ENCODE data around the gene CIB4. TPM values are rescaled to one million over a fixed set of nuclear protein-coding genes. Genes with fewer than 3 reads are reported as not detected.

The CIB4 gene
- total and polyA plus RNA-seq, 2 of the 13 experiments (the other 11 are each of a cell fraction or from before 2014, with no cell fraction given) = not detected

- ChIA-PET CTCF (ENCODE audit: low intra/inter-chr PET ratio, low total read pairs) (no interaction called here), POLR2A (no interaction called here)
- Histone ChIP-seq H3K9me3 (ENCODE audit: low read length) (no peaks in the 10 kb centered on the region), H3K9ac (ENCODE audit: insufficient read depth, low read depth, low read length) (no peak overlapping the region), H3K4me2 (ENCODE audit: low read depth, low read length) (no peak overlapping the region), H2AFZ (ENCODE audit: low read length) (no peak overlapping the region), H3K36me3 (replicated peaks in 1 of 2; ENCODE audit: control insufficient read depth in 1 of 2, insufficient read depth in 2 of 2, low read length in 2 of 2) (no peaks in the 10 kb centered on the region), H3K4me1 (ENCODE audit: insufficient read depth, low read length) (no peaks in the 10 kb centered on the region), H4K20me1 (ENCODE audit: insufficient read depth, low read length) (no peaks in the 10 kb centered on the region), H3K4me3 (replicated peaks in 1 of 3; ENCODE audit: insufficient read depth in 1 of 3, low read depth in 2 of 3, low read length in 3 of 3) (no peak overlapping the region), H3K27me3 (ENCODE audit: control insufficient read depth in 1 of 2, insufficient read depth in 2 of 2, low read length in 2 of 2) (peaks cover 12 to 83% of the 10 kb centered on the region in 2 experiments), H3K79me2 (ENCODE audit: insufficient read depth, low read length) (no peaks in the 10 kb centered on the region), H3K27ac (ENCODE audit: extremely low read length, insufficient read depth, low read length) (no peak overlapping the region)
- in situ Hi-C loops (cut with HindIII; ENCODE audit: extremely low pct_ligation_motif_present, low pct_unique_long_range_greater_than_20kb) = no loop called here
- 10% methylated on average over 5 of the region's 6 CpGs for WGBS (ENCODE audit: low lambda C conversion rate)
- FAIRE-seq = no peak
- no peak for TF ChIP-seq ZNF550 (CRISPR knock-in tag; IDR thresholded peaks at IDR 0.05; ENCODE audit: borderline replicate concordance)
- no peak for TF ChIP-seq ATF1 (CRISPR knock-in tag; IDR thresholded peaks at IDR 0.05)
- TF ChIP-seq ZSCAN5A (CRISPR knock-in tag; IDR thresholded peaks at IDR 0.05; ENCODE audit: borderline replicate concordance) = no peak
- TF ChIP-seq NFATC3 (CRISPR knock-in tag; IDR thresholded peaks at IDR 0.05) = no peak
- TF ChIP-seq CBFB (CRISPR knock-in tag; IDR thresholded peaks at IDR 0.05) = no peak
- TF ChIP-seq BRCA1 (CRISPR knock-in tag; IDR thresholded peaks at IDR 0.05) = no peak
- no peak for TF ChIP-seq IRF9 (CRISPR knock-in tag; IDR thresholded peaks at IDR 0.05; ENCODE audit: borderline replicate concordance)
- intact Hi-C loops (cut with micrococcal nuclease; ENCODE audit: unreplicated experiment) = no loop called here
- ATAC-seq = no peak
- BruUV-seq (replicated peaks) = no TSS peak
- no peak for DNase-seq (ENCODE audit: low spot score)
These were observed 6.0 kb upstream of the CIB4 start for GRCh38 chr2:26646986-26647672.

All from HepG2 (cell line).